Epidermal melanocyte (primary cell): ENCODE data around the gene ATL2.
"Not testable (repeated sequence)": the region's sequence is repeated elsewhere in the genome, so short reads cannot be mapped to it uniquely, and the experiment has no call there.

Experiments used
- DNase-seq: peaks from one replicate; pipeline ENCODE4 v3.0.0; 2011; ENCODE audit warnings: low spot score; ENCODE audit not compliant: insufficient read length

ATL2 gene

DNA sequence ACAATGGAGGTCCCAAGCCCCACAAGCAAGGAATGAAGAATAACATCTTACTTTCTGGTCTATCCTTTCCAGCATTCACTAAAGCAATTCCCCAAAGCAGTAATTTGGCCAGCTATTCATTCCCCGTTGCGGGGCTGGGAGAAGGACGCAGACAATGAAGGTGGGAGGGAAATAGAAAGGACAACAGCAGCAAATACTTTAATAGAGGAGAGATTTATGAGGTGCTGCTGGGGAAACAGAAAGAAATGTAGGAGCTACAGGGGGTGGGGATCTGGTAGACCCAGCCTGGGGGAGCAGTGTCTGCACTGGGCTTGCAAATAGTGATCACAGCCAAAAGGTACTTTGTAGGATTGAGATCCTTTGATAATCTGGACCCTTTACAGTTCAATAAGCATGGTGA lies 13.9 kb upstream of the ATL2 start:
- peak; percentile 7 for DNase-seq

DNA sequence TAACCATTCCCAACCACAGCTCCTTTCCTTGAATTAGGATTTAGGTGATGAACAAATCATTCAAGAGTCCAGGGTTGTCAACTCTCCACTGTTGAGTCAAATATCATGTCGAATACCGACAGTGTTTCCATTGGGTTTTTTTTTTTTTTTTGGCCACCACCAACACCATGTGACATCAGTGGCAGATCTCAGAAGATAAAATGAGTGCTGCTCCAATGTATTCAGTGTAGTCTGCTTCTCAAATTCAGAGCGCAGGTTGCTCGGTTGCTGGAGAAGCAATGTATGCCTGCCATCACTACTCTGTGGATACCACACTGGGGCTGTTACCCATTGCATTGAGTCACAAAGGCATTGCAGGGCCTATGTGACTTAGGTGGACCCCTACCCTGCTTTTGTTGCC lies 10.8 kb upstream of the ATL2 start:
- peak; percentile 8 for DNase-seq

DNA sequence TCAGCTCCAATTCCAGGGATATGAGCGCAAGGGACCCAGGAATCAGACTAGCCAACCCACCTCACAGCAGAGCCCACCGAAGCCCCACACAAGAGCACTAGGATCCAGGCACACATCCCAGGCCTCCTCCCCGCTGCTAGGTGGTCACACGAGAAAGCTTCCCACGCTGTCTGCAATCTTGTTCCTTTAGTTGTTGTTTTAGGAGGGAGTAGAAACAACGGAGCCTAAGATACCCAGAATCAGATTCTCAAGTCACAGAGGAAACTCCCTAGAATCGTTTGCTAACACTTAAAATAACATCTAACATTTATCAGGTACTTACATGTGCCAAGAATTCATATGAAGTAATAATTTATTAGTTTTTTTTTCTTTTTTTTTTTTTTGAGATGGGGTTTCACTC lies 9.7 kb upstream of the ATL2 start:
- no peak for DNase-seq

DNA sequence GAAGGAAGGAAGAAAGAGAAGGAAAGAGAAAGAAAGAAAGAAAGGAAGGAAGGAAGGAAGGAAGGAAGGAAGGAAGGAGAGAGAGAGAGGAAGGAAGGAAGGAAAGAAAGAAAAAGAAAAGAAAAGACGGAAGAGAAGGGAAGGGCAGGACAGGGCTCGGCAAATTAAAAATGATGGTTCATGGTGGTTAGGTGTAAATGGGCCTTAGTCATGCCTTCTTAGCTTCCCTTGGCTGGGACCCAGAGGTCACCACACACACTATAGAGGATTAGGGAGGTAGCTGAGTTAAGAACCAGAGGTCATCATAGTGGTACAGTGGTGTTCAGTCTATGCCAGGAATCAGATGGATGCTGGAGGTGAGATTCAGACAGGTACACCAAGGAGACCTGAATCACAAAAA lies 9.3 kb upstream of the ATL2 start:
- no peak for DNase-seq

DNA sequence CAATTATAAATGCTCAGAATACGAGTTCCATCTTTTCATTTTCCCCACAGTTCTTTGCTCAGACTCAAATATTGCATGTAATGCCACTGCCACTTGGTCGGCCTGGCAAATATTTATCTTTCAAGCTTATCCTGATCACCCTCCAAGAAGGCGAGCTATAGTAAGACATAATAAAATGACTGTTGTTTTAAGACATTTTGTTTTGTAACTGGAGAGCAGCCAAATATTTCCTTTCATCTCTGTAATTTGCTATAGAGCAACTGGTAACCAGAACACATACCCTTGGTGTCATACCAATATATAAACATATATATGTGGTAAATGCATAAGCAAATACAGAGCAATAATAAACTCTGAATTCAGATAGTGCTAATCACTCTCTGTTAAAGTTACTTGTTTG lies 7.3 kb upstream of the ATL2 start:
- DNase-seq = no peak

DNA sequence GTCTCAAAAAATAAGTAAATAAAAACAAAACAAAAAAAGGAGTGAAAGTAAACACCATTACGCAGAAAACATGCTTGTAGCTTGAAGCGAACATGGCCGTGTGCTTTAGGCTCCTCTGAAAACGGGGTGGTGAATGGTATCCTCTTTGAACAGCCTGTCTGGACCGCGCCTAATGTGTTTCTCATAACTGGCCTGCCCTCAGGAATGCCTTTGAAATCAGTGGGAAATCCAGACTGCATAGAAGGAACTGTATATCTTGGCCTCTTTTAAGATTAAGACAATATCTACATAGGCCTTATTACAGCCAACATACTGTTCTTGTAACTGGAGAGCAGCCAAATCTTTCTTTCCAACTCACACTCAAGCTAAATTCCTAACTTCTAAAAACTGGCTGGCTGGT lies 6.7 kb upstream of the ATL2 start:
- DNase-seq = not testable (repeated sequence)

DNA sequence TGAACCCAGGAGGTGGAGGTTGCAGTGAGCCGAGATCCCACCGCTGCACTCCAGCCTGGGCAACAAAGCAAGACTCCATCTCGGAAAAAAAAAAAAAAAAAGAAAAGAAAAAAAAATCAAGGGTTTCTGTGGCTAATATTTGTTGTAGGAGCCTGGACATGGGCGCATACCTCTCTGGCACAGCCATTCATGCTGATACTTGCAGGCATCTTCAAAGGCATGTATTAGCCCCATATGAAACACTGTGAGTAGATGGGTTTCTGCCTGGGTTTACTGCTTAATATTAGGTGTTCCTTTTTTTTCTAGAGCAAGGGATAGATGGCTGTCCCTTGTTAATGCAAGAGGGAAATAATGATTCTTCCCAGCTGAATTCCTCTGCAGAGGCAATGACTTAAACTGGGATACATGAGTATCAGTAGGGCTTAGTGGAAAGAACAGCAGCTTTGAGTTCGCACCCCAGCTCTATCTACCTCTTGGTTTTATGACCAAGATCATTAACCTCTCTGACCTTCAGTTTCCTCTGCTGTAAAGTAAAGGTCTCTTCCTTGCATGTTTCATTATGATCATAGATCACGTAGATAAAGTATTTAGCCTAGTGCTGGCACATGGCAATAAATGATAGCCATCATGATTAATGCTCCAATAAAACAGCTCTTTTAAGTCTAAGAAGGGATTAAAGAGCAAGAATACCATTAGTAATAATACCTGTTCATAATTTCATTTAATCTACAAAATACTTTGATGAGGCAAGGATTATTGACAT lies 4.5 kb upstream of the ATL2 start:
- peak; percentile 6 for DNase-seq

DNA sequence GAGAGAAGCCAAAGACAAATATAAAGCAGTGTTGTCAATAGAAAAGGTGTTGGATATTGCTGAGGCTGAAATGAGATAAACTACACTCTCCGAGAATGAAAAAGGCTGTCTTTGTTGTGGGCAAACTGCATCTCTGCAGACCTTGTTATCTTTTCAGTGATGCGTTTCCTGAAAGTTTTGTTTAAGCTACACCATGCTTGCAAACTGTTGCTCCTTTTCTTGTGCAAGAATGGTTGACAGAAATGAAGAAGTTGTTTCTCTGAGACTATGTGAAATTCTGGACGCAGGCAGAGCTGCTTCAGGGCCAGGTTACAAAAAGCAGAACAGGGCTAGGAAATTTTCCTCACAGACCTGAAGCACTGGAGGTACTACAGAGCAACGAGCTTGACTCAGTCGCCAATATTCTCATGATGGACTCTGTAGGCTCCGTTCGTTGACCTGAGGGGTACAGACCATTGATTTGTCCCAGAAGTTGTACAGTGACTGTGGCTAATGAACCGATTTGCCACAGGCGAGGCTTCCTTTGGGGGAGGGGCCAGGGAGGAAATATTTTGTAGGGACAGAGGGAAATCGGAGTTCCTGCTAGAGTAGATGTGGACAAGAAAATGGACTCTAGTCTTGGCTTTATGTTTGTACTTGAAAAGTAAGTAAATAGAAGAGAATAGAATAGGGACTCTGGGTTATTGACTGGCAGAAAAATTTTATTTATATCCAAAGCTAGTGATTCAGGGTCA lies 3.5 kb upstream of the ATL2 start:
- peak; percentile 13 for DNase-seq

DNA sequence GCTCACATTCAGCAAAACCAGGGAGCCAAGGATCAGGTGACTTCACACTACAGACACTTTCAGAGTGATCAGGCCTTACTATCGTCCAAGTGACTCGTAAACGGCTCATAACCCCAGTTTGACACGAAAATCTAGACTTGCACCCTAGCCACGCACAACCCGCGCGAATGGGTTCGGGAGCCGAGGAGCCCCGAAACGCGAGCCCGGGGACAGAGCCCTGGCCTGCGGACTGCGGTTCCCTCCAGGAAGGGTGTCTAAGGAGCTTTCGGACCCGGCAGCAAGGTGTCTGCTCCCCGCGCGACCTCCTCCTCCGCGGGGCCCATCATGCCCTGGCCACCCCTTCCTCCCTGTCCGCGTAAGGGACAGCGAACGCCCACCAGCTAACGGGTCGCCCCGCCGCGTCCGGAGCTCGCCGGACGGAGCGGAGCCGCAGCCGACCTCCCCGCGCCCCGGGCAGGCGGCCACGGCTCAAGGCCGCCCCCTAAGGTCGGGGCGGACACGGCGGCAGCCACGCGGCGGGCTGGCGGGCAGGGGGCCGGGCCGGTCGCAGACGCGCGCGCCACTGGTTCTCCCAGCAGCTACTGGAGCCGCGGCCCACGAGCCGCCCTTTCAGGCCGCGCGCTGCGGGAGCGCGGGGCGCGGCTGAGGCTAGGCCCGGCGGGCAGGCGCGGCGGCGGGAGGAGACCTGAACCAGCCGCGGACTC lies 575 bp downstream of the ATL2 start:
- DNase-seq = peak; percentile 55

DNA sequence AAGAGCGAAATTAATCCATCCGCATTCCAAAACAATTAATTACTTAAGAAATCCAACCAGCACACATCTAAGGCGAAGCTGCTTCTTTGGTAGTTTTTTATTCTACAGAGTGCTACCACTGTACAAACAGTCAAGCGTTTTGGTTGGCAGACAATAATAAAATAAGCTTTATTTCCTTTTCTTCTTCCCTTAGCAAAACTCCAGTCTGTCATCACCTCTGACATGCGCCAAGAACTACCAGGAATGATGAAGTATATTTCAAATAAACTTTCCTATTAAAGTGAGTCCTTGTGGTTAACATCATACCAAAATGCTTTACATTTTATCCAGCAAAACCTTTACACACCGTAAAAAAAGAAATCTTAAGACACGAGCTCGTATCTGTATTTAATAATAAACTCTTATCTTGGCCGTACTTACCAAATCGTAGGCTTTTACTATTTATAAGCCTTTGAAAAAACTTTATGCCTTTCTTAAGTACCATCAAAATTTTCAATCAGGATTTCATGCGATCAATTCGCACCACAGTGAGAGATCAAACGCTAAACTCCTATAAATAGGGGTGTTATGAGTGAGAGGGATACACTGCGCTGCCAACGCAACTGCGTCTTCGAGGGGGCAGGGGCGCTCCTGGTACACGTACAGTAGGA lies 1.3 kb downstream of the ATL2 start:
- DNase-seq = no peak

DNA sequence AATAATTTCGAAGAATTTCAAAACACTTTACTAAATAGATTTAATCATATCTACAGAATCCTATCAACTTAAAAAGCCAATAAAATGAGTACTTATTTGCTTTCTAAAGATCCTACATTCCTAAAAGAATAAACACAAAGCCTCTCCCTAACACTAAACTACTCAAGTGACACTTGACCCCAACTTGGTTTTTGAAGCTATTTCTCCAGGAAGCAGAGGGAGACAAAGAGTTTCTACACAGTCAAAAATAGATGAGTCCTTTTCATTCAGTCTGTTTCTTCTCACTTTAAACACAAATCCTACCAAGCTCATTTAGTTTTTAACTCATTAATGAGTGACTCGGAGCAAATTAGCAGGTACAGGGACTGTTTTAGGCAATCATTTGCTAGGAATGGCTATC lies 2.1 kb downstream of the ATL2 start:
- no peak for DNase-seq

DNA sequence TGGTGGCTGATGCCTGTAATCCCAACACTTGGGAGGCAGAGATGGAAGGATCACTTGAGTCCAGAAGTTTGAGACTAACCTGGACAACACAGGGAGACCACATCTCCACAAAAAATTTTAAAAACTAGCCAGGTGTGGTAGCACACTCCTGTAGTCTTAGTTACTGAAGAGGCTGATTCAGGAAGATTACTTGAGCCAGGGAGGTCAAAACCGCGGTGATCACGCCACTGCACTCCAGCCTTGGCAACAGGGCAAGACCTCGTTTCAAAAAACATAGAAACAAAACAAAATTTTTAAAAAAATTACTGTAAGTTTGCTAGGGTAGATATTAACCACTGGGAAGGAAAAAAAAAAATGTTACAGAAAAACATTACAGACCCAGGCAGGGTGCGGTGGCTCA lies 5.8 kb downstream of the ATL2 start:
- no peak for DNase-seq

DNA sequence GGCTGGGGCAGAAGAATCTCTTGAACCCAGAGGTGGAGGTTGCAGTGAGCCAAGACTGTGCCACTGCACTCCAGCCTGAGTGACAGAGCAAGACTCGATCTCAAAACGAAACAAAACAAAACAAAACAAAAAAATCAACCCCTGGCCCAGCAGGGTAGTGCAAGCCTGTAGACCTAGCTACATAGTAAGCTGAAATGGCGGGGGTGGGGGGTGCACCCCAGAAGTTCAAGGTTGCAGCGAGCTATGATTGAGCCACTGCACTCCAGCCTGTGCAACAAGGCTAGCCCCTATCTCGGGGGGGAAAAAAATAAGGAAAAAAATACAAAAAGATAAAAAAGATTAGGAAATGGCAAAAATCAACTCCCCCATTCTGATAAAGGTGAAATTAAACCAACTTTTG lies 6.4 kb downstream of the ATL2 start:
- DNase-seq = no peak

DNA sequence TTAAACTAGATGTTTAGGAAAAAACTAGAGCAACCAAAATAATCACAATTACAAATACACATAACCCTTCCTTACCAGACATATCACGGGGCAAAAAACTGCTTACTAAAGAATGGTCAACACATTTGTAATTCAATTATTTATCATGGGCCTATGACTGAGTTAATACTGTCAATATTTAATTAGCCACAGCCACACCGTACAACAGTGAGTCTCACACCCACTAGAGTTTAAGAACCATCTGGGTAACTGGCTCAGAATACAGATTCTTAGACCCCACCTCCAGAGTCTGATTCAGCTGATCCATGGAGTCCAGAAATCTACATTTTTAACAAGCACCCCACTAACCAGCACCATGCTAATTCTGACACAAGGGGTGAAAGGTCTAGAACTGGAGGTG lies 14.8 kb downstream of the ATL2 start:
- DNase-seq = no peak

DNA sequence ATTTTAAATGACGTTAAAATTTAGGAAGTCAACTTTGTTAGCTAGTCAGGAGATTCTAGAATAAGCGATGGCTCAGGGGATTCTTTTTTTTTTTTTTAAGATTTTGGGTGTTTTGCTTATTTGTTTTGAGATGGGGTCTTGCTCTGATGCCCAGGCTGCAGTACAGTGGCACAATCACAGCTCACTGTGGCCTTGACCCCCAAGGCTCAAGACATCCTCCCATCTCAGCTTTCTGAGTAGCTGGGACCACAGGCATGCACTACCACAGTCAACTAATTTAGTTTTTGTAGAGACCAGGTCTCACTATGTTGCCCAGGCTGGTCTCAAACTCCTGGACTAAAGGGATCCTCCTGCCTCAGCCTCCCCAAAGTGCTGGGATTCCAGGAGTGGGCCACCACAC lies 16.9 kb downstream of the ATL2 start:
- DNase-seq = no peak

DNA sequence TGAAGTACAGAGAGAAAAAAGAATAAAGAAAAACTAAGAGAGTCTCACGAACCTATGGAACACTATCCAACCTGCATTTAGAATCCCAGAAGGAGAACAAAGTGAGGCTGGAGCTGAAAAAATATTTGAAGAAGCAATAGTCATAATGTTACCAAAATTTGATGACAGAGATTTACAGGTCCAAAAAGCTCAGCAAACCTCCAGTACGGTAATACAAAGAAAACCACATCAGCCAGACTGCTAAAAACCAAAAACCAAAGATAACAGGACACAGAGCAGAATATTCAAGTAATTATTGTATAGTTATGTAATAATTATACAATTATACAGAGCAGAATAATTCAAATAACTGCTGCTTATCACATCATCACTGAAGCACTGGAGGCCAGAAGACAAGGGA lies 23.7 kb downstream of the ATL2 start:
- no peak for DNase-seq

DNA sequence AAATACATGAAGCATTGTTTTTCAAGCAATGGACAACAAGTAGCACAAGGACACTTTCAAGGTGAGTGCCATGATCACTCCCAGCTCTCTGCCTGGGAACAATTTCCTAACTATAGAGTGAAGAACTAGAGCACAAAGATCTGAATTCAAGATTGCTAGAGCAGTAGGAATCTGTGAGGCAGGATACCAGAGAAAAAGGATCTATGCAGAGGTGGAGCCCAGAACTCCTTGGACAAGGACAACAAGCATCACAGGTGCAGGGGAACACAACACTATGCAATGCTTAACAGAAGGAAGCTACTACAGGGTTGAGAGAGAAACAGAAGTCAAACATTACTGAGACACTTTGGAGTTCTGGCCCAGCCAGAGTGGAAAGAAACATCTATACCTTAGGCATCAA lies 24.7 kb downstream of the ATL2 start:
- DNase-seq = no peak

DNA sequence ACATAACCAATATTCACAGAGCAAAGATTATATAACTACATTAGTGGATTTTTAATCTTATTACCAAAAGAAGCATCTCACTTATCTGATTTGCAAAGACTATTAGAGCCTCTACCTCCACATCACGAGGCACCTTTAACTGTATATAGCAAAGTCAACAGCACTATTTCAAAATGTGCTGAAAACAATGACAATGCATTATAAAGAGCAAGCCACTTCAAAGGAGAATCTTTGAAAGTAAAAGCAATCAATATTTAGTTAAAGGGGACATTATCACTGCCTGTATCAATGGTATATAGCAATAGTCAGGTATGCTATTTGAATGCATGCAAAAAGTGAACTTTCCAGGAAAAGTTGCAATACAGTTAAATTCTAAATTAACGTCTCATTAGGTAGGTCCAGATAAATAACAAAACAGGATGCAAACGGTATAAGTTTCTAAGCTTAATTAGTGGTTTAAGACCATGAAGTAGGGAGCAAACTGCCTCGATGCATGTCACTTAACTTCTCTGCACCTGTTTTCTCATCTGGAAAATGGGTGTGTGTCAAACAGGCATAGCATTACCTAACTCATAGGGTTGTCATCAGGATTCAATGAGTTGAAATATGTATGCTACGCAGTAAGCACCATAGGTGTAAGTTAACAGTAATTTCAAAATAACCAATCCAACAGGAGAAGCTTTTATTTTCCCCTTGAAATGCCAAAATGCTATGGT lies 31.6 kb downstream of the ATL2 start:
- no peak for DNase-seq

DNA sequence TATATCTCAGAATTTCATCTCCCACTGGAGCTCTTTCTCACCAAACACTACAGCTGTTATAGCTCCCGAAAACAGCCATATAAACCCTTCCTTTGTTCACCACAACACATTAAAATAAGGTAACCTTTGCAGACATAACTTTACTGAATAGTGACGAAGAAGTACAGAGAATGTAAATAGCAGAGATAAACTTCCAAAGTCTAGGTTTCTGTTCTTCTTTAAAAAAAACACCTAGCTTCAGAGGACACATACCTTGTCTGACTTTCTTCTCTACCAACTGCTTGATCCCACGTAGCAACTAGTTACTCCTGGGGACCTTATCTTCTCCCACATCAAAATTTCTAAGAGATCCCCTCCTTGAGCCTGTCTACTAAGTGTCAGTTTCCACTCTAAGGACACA lies 32.3 kb downstream of the ATL2 start:
- no peak for DNase-seq

DNA sequence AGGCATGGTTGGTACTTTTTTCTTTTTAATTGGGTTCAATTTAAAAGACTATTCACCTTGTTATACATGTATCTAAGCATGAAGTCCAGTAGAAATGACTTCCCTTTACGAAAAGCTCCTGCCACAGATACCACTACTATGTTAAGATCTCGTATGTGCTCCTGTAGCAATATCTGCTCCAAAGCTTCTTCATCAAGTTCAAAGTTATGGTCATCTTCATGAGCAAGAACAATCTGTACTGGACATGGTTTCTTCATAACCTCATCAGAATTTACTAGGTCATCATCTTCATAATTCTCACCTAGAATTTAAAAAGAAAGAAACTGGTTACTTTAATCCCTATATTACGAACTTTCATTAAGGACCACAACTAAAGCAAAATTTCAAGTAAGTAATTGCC lies 33.9 kb downstream of the ATL2 start:
- DNase-seq = no peak

DNA sequence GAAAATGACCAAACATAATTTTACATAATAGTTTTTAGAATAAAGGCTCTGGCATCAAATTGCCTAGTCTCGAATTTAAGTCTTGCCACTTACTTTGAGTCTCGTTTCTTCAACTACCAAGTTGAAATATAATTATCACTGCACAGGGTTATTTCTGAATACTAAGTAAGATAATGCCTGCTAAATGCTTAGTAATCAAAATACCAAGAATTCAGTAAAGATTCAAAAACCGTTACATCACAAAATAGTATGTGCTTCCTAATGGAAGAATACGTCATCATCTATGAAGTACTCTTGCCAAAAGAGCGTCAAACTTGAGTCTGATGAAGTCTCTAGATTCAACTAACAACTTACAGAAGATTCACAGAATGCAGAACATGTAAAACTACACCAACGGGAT lies 40.5 kb downstream of the ATL2 start:
- no peak for DNase-seq
